ENCODE data around the gene NAMPT.

GRCh38 chr7:106285051-106285854, 470 bp upstream of the NAMPT start:
- no peak for TF ChIP-seq CTCF (IDR thresholded peaks at IDR 0.05)
- TF ChIP-seq ZFX (IDR thresholded peaks at IDR 0.05; ENCODE audit: borderline replicate concordance), result no peak
